Neural progenitor cell (in vitro differentiated cells): Measurements from ENCODE around the gene S1PR2.

Experiments
- CTCF ChIP-seq: fragments of 200-600 bp; sonication (generic); IDR thresholded peaks from 2 replicates; pipeline ENCODE4 v1.5.1; 2017; ENCODE audit warnings: antibody characterized with exemption, mild to moderate bottlenecking
- EZH2phosphoT487 ChIP-seq: fragments of 200-600 bp; sonication (generic); IDR thresholded peaks from 2 replicates; pipeline ENCODE4 v1.6.1; 2017; ENCODE audit warnings: antibody characterized with exemption

GRCh38 chr19:10245189-10245939 lies 14.2 kb upstream of the S1PR2 start:
- no peak for TF ChIP-seq EZH2phosphoT487
- TF ChIP-seq CTCF = no peak
